ENCODE results near the gene MBTPS1.

- TF ChIP-seq CTCF (IDR thresholded peaks at IDR 0.05) (no peak), POLR2A (IDR thresholded peaks at IDR 0.05) (no peak)
Measured at GRCh38 chr16:84155226-84155625, 38.5 kb upstream of the MBTPS1 start.

All from thyroid gland (tissue), 4 donors.